ENCODE measurements around the gene TTC17. TPM values are rescaled to one million over a fixed set of nuclear protein-coding genes. Genes with fewer than 3 reads are reported as not detected.

Gene TTC17
- total and polyA plus RNA-seq, 9 of the 15 experiments (the other 6 are each of a cell fraction or from before 2014, with no cell fraction given): 19.7 to 99.1 (median 53.3) TPM

- intact Hi-C loops (cut with micrococcal nuclease): no loop called here
- Histone ChIP-seq H4K20me1 (replicated peaks; ENCODE audit: control insufficient read depth, insufficient read depth, low read length) (0 out of 2 replicates have a peak, but pooled peaks cover 5% of the 10 kb centered on the region), H3K79me2 (ENCODE audit: control insufficient read depth, insufficient read depth, low read length) (peaks cover 21% of the 10 kb centered on the region), H3K9ac (ENCODE audit: insufficient read depth in 1 of 2, low read depth in 2 of 2, low read length in 2 of 2) (no peak overlapping the region), H3K9me3 (replicated peaks; ENCODE audit: control insufficient read depth, insufficient read depth, low read depth, low read length) (no peaks in the 10 kb centered on the region), H3K36me3 (ENCODE audit: control insufficient read depth, insufficient read depth, low read length) (peaks cover 39% of the 10 kb centered on the region), H3K27me3 (ENCODE audit: control insufficient read depth in 2 of 2, insufficient read depth in 2 of 2, low read length in 2 of 2) (no peaks in the 10 kb centered on the region), H3K4me1 (replicated peaks in 1 of 2; ENCODE audit: control insufficient read depth in 2 of 2, insufficient read depth in 2 of 2, low read length in 2 of 2) (peaks cover 5 to 8% of the 10 kb centered on the region in 2 experiments; a peak in 3 of 5 replicates), H3K9me1 (ENCODE audit: control insufficient read depth, insufficient read depth, low read length) (no peaks in the 10 kb centered on the region), H3K4me2 (ENCODE audit: insufficient read depth, low read length) (no peak overlapping the region), H3K27ac (ENCODE audit: extremely low read depth, low read depth, low read length) (no peak overlapping the region), H3K4me3 (no peak overlapping the region), H2AFZ (ENCODE audit: low read depth, low read length) (no peak overlapping the region)
- ATAC-seq: peak; percentile 44; the same call in 2 of the 3 replicates
- no TSS peak for BruUV-seq (replicated peaks)
- DNase-seq (ENCODE audit: extremely low read depth in 1 of 4, low spot score in 3 of 4): peak in 2 of 4 experiments; percentile 27 to 49
- FAIRE-seq: peak; percentile 46
- POLR2A ChIA-PET: interaction anchor here (0.8 to 1.2 kb wide), 2 partner anchors 12 to 23 kb away, joined by 4 to 7 read pairs; partner anchors contain the start of gene TTC17
- 7% methylated on average over 2 of the region's 2 CpGs for WGBS (ENCODE audit: insufficient coverage, low coverage, missing lambda C conversion rate)
- in situ Hi-C loops (cut with MboI): no loop called here
- CTCF ChIA-PET (ENCODE audit: low intra/inter-chr PET ratio): no interaction called here
- peak; percentile 27; the same call in 1 of the 2 replicates for TF ChIP-seq NFE2 (IDR thresholded peaks at IDR 0.05; ENCODE audit: low read depth)
- TF ChIP-seq ARID1B (IDR thresholded peaks at IDR 0.05): peak; percentile 78
- no peak for TF ChIP-seq ZNF134 (CRISPR knock-in tag; conservative IDR thresholded peaks at IDR 0.05)
- peak; percentile 79 for TF ChIP-seq RAD51 (IDR thresholded peaks at IDR 0.05; ENCODE audit: borderline replicate concordance, low read depth)
- peak; percentile 49 for TF ChIP-seq SMARCA4 (IDR thresholded peaks at IDR 0.05)
- TF ChIP-seq ZFPM2 (CRISPR knock-in tag; IDR thresholded peaks at IDR 0.05): no peak
- no peak for TF ChIP-seq BCLAF1 (IDR thresholded peaks at IDR 0.05; ENCODE audit: borderline replicate concordance in 1 of 2, control insufficient read depth in 1 of 2, low read depth in 2 of 2, low read length in 1 of 2)
- no peak for TF ChIP-seq ZFX (CRISPR knock-in tag; IDR thresholded peaks at IDR 0.05)
- peak; percentile 53 for TF ChIP-seq TAL1 (IDR thresholded peaks at IDR 0.05)
- peak; percentile 61; the same call in 1 of the 2 replicates for TF ChIP-seq DPF2 (IDR thresholded peaks at IDR 0.05)
- TF ChIP-seq AFF1 (IDR thresholded peaks at IDR 0.05; ENCODE audit: low read depth in 1 of 2, partially characterized antibody in 2 of 2): no peak
- TF ChIP-seq E2F4 (CRISPR knock-in tag; IDR thresholded peaks at IDR 0.05; ENCODE audit: low read depth): no peak
- TF ChIP-seq RNF2 (IDR thresholded peaks at IDR 0.05): no peak
- TF ChIP-seq SMARCE1 (IDR thresholded peaks at IDR 0.05): peak; percentile 64; the same call in 1 of the 2 replicates
These were observed 23.1 kb downstream of the TTC17 start for GRCh38 chr11:43381802-43382201.

Data from K562 (cell line).